Measurements from ENCODE around the gene EYA4.

GRCh38 chr6:133415262-133415661 lies 174.1 kb downstream of the EYA4 start:
- no peak for TF ChIP-seq POLR2AphosphoS5 (IDR thresholded peaks at IDR 0.05; ENCODE audit: low read depth, low read length)
- no peak for TF ChIP-seq POLR2A (IDR thresholded peaks at IDR 0.05; ENCODE audit: low read depth, low read length)
- TF ChIP-seq TAF1 (IDR thresholded peaks at IDR 0.05; ENCODE audit: borderline replicate concordance, low read depth, low read length): no peak

All from GM12892 (cell line).